GM19025 (cell line): Measurements from ENCODE around the gene METTL6.
"Not testable (repeated sequence)": the region's sequence is repeated elsewhere in the genome, so short reads cannot be mapped to it uniquely, and the experiment has no call there.

Experiments
- ATAC-seq: cut with Tn5 transposase; IDR thresholded peaks from one replicate; pipeline ENCODE4 v1.9.1; 2021; ENCODE audit warnings: mild to moderate bottlenecking, low read depth, moderate library complexity; ENCODE audit not compliant: unreplicated experiment

The METTL6 gene

GRCh38 chr3:15427182-15427880 is at the start of gene METTL6, which contains the start of gene EAF1:
Gene METTL6, minus strand, starts transcription at chr3:15427544. Its CDS starts 1,033 bp downstream, at chr3:15426511.
Gene EAF1, plus strand, starts transcription at chr3:15427598. Its CDS starts 182 bp downstream, at chr3:15427780.
- ATAC-seq: peak; percentile 92

- ATAC-seq: no peak
These were observed 49.0 kb upstream of the METTL6 start for GRCh38 chr3:15476378-15476777.

GRCh38 chr3:15475161-15475560 is 47.8 kb upstream of the METTL6 start:
- ATAC-seq: no peak

DNA sequence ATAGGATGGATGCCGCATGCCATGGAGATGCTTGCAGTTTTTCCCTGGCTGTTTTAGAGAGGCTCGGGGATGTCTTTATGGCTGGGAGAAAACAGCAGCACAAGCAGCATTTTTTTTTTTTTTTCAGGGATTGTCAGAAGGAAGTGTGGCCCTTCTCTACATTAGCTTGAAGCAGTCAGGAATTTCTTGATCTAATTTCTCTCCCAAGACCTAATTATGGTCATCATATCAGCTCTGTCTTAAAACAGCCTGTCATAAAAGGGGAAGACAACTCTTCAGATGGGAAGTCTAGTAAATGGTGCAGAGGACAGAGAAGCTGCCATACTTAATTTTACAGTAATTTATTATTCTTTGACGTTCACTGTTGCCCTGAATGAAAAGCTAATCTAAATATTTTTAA is 44.5 kb upstream of the METTL6 start:
- no peak for ATAC-seq

GRCh38 chr3:15470849-15471248 is 43.5 kb upstream of the METTL6 start:
- ATAC-seq: no peak

- no peak for ATAC-seq
These were observed 42.9 kb upstream of the METTL6 start for GRCh38 chr3:15470261-15470660.

GRCh38 chr3:15467227-15468181 is 40.2 kb upstream of the METTL6 start:
- no peak for ATAC-seq

DNA sequence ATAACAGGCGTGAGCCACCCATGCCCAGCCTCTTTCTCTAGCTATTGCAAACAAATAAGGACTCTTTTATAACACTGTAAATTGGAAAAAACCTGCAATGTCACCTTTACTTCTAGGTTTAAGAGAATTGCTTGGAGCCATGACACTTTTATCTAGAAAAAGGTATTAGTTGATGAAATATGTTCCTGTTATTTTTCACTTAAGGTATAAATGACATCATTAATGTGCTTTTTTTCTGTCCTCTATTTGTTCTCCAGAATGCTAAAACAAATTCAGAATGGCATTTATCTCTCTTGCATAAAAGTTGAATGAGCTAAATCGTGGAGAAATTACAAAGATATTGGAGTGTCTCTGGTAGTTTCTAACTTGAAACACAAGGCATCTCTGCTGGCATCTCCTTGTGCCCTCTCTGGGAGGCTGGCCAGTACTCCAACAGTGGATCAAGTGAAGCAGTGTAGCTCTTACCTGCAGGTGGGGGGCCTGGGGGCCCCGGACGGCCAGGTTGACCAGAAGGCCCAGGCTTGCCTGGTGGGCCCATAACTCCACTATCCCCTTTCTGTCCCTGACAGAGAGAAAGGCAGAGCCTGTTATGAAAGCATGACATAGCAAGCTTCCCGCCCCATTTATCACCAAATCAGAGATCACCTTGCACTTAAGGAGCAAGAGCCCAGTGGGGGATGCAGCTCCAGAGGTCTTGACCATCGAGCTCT is 38.7 kb upstream of the METTL6 start:
- ATAC-seq: no peak

DNA sequence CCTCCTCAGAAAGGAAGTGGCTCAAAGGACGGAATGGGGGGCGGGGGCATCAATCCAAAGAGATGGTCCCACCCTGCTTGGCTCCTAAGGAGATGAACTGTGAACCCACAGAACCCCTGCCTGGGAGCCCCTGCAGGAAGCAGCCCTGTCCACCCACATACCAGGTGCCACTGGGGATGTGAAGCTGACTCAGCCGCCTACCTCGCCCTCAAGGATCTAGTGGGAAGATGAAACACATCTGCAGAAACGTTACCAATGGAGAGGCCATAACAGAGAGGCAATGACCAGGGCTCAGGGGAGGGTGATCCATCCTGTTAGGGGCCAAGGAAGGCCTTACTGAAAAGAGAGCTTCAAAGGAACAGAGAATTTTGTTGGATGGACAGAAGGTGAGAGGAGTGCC is 35.1 kb upstream of the METTL6 start:
- ATAC-seq: no peak

DNA sequence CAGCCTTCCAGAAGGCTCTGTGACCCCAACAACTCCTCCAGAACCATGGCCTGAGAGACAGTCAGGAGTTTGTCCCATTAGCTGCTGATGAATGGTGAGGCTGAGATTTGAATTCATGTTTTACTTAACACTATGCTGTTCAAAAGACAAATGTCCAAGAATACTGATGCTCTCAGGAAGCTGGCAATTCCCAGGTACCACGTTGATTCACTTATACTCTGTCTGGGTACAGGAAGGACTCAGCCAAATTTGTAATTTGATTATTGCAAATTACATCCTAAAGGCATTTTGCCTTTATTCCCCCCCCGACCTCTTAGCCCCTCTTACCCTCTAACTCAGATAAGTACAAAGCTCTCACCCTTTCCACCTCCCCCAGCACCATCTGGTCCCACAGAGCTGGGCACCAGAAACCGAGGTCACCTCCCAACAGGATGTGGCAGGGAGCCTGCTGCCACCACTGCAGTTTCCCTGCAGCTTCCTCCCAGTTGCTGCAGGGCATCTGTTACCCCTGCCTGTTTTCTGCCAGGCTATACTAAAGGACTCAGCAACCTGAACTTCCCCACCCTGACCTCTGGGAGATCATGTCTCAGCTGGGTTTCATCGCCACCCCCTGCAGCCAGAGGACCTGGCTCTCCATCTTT is 33.7 kb upstream of the METTL6 start:
- no peak for ATAC-seq

GRCh38 chr3:15458212-15458780 is 31.0 kb upstream of the METTL6 start:
- ATAC-seq: no peak

GRCh38 chr3:15456915-15457314 is 29.6 kb upstream of the METTL6 start:
- not testable (repeated sequence) for ATAC-seq

GRCh38 chr3:15456321-15456720 is 29.0 kb upstream of the METTL6 start:
- no peak for ATAC-seq

GRCh38 chr3:15455756-15456155 is 28.4 kb upstream of the METTL6 start:
- no peak for ATAC-seq

- ATAC-seq: no peak
These were observed 27.6 kb upstream of the METTL6 start for GRCh38 chr3:15454965-15455364.

- ATAC-seq: no peak
These were observed 26.8 kb upstream of the METTL6 start for GRCh38 chr3:15453991-15454625.

GRCh38 chr3:15453501-15453900 is 26.2 kb upstream of the METTL6 start:
- no peak for ATAC-seq

- no peak for ATAC-seq
These were observed 25.6 kb upstream of the METTL6 start for GRCh38 chr3:15452961-15453360.

GRCh38 chr3:15452156-15452555 is 24.8 kb upstream of the METTL6 start:
- no peak for ATAC-seq
